Inflammatory macrophage (primary cell): ENCODE measurements around the gene SLC44A2.

ENCODE experiments used
- DNase-seq, 2 donors: peaks; one replicate each; pipeline ENCODE4 v3.0.0-alpha.2; 2020 to 2022

SLC44A2 gene

GRCh38 chr19:10617409-10618121 is 7.8 kb upstream of the SLC44A2 start:
- no peak for DNase-seq

- DNase-seq = no peak
Observed at GRCh38 chr19:10618846-10619245, 6.5 kb upstream of the SLC44A2 start.

GRCh38 chr19:10620786-10621185 is 4.6 kb upstream of the SLC44A2 start:
- DNase-seq = no peak

GRCh38 chr19:10621966-10622365 is 3.4 kb upstream of the SLC44A2 start:
- no peak for DNase-seq

- no peak for DNase-seq
Observed at GRCh38 chr19:10624585-10624984, 768 bp upstream of the SLC44A2 start.

- no peak for DNase-seq
Observed at GRCh38 chr19:10625762-10626138, 397 bp downstream of the SLC44A2 start.

GRCh38 chr19:10631874-10632273 is 6.5 kb downstream of the SLC44A2 start:
- no peak for DNase-seq

- no peak for DNase-seq
Observed at GRCh38 chr19:10634430-10634829, 9.1 kb downstream of the SLC44A2 start.

- DNase-seq = peak in 1 of 2 donors; percentile 53
Observed at GRCh38 chr19:10634963-10635362, 9.6 kb downstream of the SLC44A2 start.

- DNase-seq = no peak
Observed at GRCh38 chr19:10636304-10636972, 11.1 kb downstream of the SLC44A2 start.

- DNase-seq = peak; percentile 70 to 89
Observed at GRCh38 chr19:10637894-10638293, 12.5 kb downstream of the SLC44A2 start.

- DNase-seq = peak; percentile 53 to 95
Observed at GRCh38 chr19:10639836-10640235, 14.5 kb downstream of the SLC44A2 start.

- DNase-seq = no peak
Observed at GRCh38 chr19:10640361-10640760, 15.0 kb downstream of the SLC44A2 start.

GRCh38 chr19:10641248-10641647 is 15.9 kb downstream of the SLC44A2 start:
- DNase-seq = no peak

- DNase-seq = no peak
Observed at GRCh38 chr19:10642473-10643171, 17.3 kb downstream of the SLC44A2 start.

- DNase-seq = no peak
Observed at GRCh38 chr19:10643172-10643967, 18.0 kb downstream of the SLC44A2 start.

GRCh38 chr19:10643968-10644259 is 18.6 kb downstream of the SLC44A2 start:
- peak in 1 of 2 donors; percentile 48 for DNase-seq

- DNase-seq = peak; percentile 71 to 81
Observed at GRCh38 chr19:10644260-10645007, 19.1 kb downstream of the SLC44A2 start.

GRCh38 chr19:10646456-10647159 is 21.3 kb downstream of the SLC44A2 start:
- DNase-seq = peak; percentile 20 to 42

GRCh38 chr19:10648360-10648759 is 23.0 kb downstream of the SLC44A2 start:
- peak; percentile 93 to 94 for DNase-seq

- DNase-seq = peak in 1 of 2 donors; percentile 28
Observed at GRCh38 chr19:10651851-10652250, 26.5 kb downstream of the SLC44A2 start.

GRCh38 chr19:10653482-10653731 is 28.1 kb downstream of the SLC44A2 start:
- no peak for DNase-seq
